Measurements from ENCODE around the gene SLC13A5. TPM values are rescaled to one million over a fixed set of nuclear protein-coding genes. Genes with fewer than 3 reads are reported as not detected.

SLC13A5 gene
- total and polyA plus RNA-seq, 9 of the 15 experiments (the other 6 are each of a cell fraction or from before 2014, with no cell fraction given) = 0.04 TPM; not detected in 8

- Histone ChIP-seq H3K9me1 (ENCODE audit: control insufficient read depth, insufficient read depth, low read length) (no peaks in the 10 kb centered on the region), H3K4me3 (no peak overlapping the region), H3K4me1 (replicated peaks in 1 of 2; ENCODE audit: control insufficient read depth in 2 of 2, insufficient read depth in 2 of 2, low read length in 2 of 2) (peaks cover 0 to 14% of the 10 kb centered on the region in 2 experiments; a peak in 2 of 5 replicates), H3K9me3 (replicated peaks; ENCODE audit: control insufficient read depth, insufficient read depth, low read depth, low read length) (no peaks in the 10 kb centered on the region), H3K4me2 (ENCODE audit: insufficient read depth, low read length) (no peak overlapping the region), H3K27me3 (ENCODE audit: control insufficient read depth in 2 of 2, insufficient read depth in 2 of 2, low read length in 2 of 2) (peaks cover 0 to 32% of the 10 kb centered on the region in 2 experiments; a peak in 3 of 5 replicates), H3K36me3 (ENCODE audit: control insufficient read depth, insufficient read depth, low read length) (no peaks in the 10 kb centered on the region), H3K79me2 (ENCODE audit: control insufficient read depth, insufficient read depth, low read length) (no peaks in the 10 kb centered on the region), H2AFZ (ENCODE audit: low read depth, low read length) (no peak overlapping the region), H4K20me1 (replicated peaks; ENCODE audit: control insufficient read depth, insufficient read depth, low read length) (no peaks in the 10 kb centered on the region), H3K27ac (ENCODE audit: extremely low read depth, low read depth, low read length) (no peak overlapping the region), H3K9ac (ENCODE audit: insufficient read depth in 1 of 2, low read depth in 2 of 2, low read length in 2 of 2) (no peak overlapping the region)
- POLR2A ChIA-PET = no interaction called here
- peak in 1 of 4 experiments; percentile 30 for DNase-seq (ENCODE audit: extremely low read depth in 1 of 4, low spot score in 3 of 4)
- in situ Hi-C loops (cut with MboI) (no loop called here), intact Hi-C loops (cut with micrococcal nuclease) (no loop called here)
- ATAC-seq = peak; percentile 52; the same call in 2 of the 3 replicates
- no peak for TF ChIP-seq COPS2 (conservative IDR thresholded peaks at IDR 0.05)
- peak; percentile 22 to 56; a peak in 3 of 4 replicates for TF ChIP-seq RAD21 (CRISPR knock-in tag; conservative IDR thresholded peaks at IDR 0.05 in 1 of 2, IDR thresholded peaks at IDR 0.05 in 1 of 2)
- TF ChIP-seq PPARD (CRISPR knock-in tag; IDR thresholded peaks at IDR 0.05) = no peak
- TF ChIP-seq, protein P1, sequence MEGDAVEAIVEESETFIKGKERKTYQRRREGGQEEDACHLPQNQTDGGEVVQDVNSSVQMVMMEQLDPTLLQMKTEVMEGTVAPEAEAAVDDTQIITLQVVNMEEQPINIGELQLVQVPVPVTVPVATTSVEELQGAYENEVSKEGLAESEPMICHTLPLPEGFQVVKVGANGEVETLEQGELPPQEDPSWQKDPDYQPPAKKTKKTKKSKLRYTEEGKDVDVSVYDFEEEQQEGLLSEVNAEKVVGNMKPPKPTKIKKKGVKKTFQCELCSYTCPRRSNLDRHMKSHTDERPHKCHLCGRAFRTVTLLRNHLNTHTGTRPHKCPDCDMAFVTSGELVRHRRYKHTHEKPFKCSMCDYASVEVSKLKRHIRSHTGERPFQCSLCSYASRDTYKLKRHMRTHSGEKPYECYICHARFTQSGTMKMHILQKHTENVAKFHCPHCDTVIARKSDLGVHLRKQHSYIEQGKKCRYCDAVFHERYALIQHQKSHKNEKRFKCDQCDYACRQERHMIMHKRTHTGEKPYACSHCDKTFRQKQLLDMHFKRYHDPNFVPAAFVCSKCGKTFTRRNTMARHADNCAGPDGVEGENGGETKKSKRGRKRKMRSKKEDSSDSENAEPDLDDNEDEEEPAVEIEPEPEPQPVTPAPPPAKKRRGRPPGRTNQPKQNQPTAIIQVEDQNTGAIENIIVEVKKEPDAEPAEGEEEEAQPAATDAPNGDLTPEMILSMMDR (IDR thresholded peaks at IDR 0.05 in 2 of 3, conservative IDR thresholded peaks at IDR 0.05 in 1 of 3; ENCODE audit: insufficient read depth in 2 of 3, low read depth in 1 of 3, low read length in 3 of 3) = peak; percentile 7 to 46 (median 24); a peak in 2 of 6 replicates
- no peak for TF ChIP-seq RB1 (IDR thresholded peaks at IDR 0.05; ENCODE audit: low read depth)
- 8% methylated on average over 6 of the region's 11 CpGs for whole genome bisulfite sequencing (ENCODE audit: insufficient coverage, low coverage, missing lambda C conversion rate)
- BruUV-seq (replicated peaks) = no TSS peak
- no peak for FAIRE-seq
- CTCF ChIA-PET (ENCODE audit: low intra/inter-chr PET ratio) = no interaction called here
Measured at GRCh38 chr17:6710317-6710716, 2.9 kb downstream of the SLC13A5 start.
